GM10266 (cell line): ENCODE measurements around the gene PPP1R15B.

Experiments
- DNase-seq: peaks from one replicate; pipeline ENCODE4 v3.0.0; 2012; ENCODE audit errors: extremely low spot score
- TF ChIP-seq, protein P1 (sequence below): IDR thresholded peaks from 2 replicates; pipeline ENCODE4 v1.5.1; 2012; ENCODE audit warnings: mild to moderate bottlenecking, low read depth; ENCODE audit not compliant: control insufficient read depth, insufficient read depth; ENCODE audit errors: missing control alignments

Gene PPP1R15B

GRCh38 chr1:204443871-204444581 lies 32.4 kb upstream of the PPP1R15B start:
- TF ChIP-seq, protein P1, sequence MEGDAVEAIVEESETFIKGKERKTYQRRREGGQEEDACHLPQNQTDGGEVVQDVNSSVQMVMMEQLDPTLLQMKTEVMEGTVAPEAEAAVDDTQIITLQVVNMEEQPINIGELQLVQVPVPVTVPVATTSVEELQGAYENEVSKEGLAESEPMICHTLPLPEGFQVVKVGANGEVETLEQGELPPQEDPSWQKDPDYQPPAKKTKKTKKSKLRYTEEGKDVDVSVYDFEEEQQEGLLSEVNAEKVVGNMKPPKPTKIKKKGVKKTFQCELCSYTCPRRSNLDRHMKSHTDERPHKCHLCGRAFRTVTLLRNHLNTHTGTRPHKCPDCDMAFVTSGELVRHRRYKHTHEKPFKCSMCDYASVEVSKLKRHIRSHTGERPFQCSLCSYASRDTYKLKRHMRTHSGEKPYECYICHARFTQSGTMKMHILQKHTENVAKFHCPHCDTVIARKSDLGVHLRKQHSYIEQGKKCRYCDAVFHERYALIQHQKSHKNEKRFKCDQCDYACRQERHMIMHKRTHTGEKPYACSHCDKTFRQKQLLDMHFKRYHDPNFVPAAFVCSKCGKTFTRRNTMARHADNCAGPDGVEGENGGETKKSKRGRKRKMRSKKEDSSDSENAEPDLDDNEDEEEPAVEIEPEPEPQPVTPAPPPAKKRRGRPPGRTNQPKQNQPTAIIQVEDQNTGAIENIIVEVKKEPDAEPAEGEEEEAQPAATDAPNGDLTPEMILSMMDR = no peak
- peak; percentile 27 for DNase-seq

DNA sequence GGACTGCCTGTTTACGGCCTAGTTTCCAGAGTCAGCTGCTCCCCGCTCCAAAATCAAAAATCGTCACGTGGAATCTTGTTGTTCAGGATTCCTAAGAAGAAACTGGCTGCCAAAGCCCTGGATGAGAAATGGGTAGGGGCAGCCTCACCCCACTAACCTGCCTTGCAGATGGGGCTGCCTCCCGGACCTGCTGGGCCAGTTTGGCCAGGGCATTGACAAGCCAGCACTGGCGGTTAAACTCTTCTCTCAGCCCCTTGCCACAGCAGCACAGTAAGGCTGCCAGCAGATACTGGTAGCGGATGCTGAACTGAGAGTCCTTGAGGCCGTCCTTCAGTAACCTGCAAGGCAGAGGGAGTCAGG lies 31.6 kb upstream of the PPP1R15B start:
- TF ChIP-seq, protein P1 = no peak
- no peak for DNase-seq

DNA sequence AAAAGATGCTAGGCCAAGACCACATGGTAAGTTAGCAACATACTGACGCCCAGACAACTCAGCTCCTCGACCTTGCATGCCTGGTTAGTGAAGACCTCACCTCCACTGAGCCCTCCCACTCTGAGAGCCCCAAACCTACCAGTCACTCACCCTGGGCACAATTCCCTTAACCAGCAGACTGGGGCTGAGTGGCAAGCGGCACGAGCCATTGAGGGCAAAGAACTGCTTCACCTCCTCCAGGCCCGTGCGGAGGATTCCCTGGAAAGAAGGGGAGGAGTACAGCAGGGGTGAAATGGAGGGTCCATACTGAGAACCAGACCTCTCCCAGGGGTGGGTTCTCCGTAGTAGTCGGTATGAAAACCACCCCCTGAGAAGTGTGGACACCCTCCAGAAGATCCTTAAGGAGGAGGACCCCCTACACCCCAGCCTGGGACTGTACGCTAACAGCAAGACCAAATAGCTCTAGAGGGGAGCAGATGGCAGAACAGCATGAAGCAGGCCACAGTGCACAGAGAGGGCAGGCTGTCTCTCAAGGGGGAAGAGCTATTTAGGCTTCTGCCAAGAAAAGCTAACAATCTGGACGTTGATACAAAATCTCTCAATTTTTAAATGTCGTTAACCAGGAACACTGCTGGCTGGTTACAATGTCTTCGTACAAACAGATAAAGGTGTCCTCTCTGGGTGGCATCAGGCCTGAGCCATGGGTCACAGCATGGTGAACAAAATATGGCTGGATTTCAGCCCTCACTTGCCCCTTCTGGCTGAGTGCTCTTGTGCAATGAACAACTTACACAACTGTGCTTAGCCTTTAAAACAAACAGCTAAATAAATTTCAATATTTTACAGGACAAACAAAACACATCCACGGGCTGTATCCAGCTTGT lies 31.0 kb upstream of the PPP1R15B start:
- TF ChIP-seq, protein P1 = no peak
- DNase-seq = no peak

- TF ChIP-seq, protein P1 = no peak
- DNase-seq = no peak
Observed at GRCh38 chr1:204441558-204441957, 29.9 kb upstream of the PPP1R15B start.

DNA sequence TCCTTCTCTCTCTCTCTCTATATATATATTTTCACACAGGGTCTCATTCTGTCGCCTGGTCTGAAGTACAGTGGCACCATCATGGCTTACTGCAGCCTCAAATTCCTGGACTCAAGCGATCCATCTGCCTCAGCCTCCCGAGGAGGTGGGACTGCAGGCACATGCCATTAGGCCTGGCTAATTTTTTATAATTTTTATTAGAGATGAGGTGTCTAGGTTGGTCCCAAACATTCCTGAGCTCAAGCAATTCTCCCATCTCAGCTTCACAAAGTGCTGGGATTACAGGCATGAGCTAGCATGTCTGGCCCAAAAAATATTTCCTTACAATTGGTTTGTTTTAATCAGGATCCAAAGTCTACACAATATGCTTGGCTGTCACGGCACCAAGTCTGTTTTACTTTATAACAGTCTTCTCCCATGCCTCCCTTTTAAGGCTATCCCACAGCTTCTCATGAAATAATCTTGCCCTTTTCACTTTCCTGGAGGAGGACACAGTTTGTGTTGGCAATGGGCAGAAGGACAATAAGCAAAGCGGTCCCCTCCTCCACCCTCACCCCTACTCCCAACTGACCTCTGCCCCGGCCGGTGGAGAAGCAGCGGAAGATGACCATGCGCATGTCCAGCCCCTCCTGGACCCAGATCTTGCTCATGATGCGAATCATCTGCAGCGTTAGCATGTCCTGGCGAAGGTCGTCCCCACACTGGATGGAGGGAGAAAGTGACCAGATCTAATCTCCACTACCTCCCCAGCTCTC lies 28.2 kb upstream of the PPP1R15B start:
- TF ChIP-seq, protein P1 = no peak
- DNase-seq = no peak

- TF ChIP-seq, protein P1 = no peak
- no peak for DNase-seq
Observed at GRCh38 chr1:204438628-204439027, 27.0 kb upstream of the PPP1R15B start.
